Measurements from ENCODE around the gene OXA1L. TPM values are rescaled to one million over a fixed set of nuclear protein-coding genes. Genes with fewer than 3 reads are reported as not detected.
"Not testable (repeated sequence)": the region's sequence is repeated elsewhere in the genome, so short reads cannot be mapped to it uniquely, and the experiment has no call there.

OXA1L gene
- total RNA-seq, 1 donor, result 55.0 TPM

DNA sequence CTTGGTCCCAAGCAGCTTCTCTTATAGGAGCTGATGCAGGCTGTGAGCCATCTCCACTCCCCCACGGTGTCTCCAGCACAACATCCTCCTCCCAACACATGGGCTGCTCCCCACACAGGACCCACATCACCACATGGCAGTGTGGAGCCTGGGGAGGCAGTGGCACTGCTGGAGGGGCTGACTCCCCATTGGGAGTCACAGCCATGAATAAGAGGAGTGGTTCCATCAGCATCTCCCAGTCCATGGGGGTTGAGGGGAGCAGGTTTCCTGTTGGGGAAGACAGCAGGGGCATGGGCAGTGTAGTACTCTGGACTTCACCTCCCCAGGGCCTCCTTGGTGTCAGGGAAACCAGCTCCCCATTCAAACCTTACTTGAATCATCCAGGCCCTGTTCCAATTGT is 40.5 kb upstream of the OXA1L start:
- Histone ChIP-seq H3K4me3 (ENCODE audit: insufficient read depth, low read length) (no peak overlapping the region), H3K79me2 (ENCODE audit: insufficient read depth, low read length) (no peaks in the 10 kb centered on the region), H3K4me2 (ENCODE audit: insufficient read depth, low read length) (no peak overlapping the region), H3K9me3 (ENCODE audit: low read depth, low read length) (no peaks in the 10 kb centered on the region), H3K36me3 (ENCODE audit: insufficient read depth, low read length) (no peaks in the 10 kb centered on the region), H2AFZ (ENCODE audit: low read length) (no peak overlapping the region), H3K27me3 (ENCODE audit: insufficient read depth, low read length) (no peaks in the 10 kb centered on the region), H3K27ac (ENCODE audit: low read depth, low read length) (no peak overlapping the region), H3K4me1 (ENCODE audit: insufficient read depth, low read length) (no peaks in the 10 kb centered on the region), H4K20me1 (ENCODE audit: insufficient read depth, low read length) (no peaks in the 10 kb centered on the region)
- no peak for DNase-seq (ENCODE audit: insufficient read length, low spot score, missing footprints)
- TF ChIP-seq, protein P1, sequence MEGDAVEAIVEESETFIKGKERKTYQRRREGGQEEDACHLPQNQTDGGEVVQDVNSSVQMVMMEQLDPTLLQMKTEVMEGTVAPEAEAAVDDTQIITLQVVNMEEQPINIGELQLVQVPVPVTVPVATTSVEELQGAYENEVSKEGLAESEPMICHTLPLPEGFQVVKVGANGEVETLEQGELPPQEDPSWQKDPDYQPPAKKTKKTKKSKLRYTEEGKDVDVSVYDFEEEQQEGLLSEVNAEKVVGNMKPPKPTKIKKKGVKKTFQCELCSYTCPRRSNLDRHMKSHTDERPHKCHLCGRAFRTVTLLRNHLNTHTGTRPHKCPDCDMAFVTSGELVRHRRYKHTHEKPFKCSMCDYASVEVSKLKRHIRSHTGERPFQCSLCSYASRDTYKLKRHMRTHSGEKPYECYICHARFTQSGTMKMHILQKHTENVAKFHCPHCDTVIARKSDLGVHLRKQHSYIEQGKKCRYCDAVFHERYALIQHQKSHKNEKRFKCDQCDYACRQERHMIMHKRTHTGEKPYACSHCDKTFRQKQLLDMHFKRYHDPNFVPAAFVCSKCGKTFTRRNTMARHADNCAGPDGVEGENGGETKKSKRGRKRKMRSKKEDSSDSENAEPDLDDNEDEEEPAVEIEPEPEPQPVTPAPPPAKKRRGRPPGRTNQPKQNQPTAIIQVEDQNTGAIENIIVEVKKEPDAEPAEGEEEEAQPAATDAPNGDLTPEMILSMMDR (IDR thresholded peaks at IDR 0.05; ENCODE audit: extremely low read depth, low read depth, low read length), result no peak

DNA sequence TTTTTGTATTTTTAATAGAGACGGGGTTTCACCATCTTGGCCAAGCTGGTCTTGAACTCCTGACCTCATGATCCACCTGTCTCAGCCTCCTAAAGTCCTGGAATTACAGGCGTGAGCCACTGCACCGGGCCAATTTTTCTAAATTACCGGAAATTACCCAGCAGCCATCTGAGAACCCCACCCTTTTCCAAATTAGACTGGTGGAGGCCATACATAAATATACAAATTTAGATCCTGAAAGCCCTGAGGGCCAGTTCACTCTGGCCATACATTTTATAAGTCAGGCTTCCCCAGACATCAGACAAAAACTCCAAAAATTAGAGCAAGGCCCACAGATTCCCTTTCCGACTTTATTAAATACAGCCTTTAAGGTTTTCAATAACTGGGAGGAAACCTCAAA is 34.4 kb upstream of the OXA1L start:
- H3K27ac ChIP-seq (ENCODE audit: low read depth, low read length); H3K4me2 ChIP-seq (ENCODE audit: insufficient read depth, low read length); H3K79me2 ChIP-seq (ENCODE audit: insufficient read depth, low read length); H4K20me1 ChIP-seq (ENCODE audit: insufficient read depth, low read length); H3K4me3 ChIP-seq (ENCODE audit: insufficient read depth, low read length); DNase-seq (ENCODE audit: insufficient read length, low spot score, missing footprints); H2AFZ ChIP-seq (ENCODE audit: low read length); H3K4me1 ChIP-seq (ENCODE audit: insufficient read depth, low read length); H3K36me3 ChIP-seq (ENCODE audit: insufficient read depth, low read length); H3K27me3 ChIP-seq (ENCODE audit: insufficient read depth, low read length); H3K9me3 ChIP-seq (ENCODE audit: low read depth, low read length): not testable (repeated sequence)

DNA sequence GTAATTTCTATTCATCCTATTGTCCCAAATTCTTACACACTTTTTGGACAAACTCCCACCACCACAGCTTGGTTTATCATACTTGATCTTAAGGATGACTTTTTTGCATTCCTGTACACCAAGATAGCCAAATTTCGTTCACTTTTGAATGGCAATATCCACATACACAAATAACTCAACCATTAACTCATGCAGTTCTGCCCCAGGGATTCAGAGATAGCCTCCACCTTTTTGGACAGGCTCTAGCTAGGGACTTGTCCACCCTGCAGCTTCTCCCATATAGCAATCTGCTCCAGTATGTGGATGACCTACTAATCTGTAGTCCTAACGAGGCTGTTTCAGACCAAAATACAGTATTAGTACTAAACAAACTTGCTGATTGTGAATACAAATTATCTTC is 32.7 kb upstream of the OXA1L start:
- Histone ChIP-seq H3K4me3 (ENCODE audit: insufficient read depth, low read length) (no peak overlapping the region), H3K36me3 (ENCODE audit: insufficient read depth, low read length) (no peaks in the 10 kb centered on the region), H3K79me2 (ENCODE audit: insufficient read depth, low read length) (no peaks in the 10 kb centered on the region), H3K4me2 (ENCODE audit: insufficient read depth, low read length) (no peak overlapping the region), H3K9me3 (ENCODE audit: low read depth, low read length) (no peaks in the 10 kb centered on the region), H2AFZ (ENCODE audit: low read length) (no peak overlapping the region), H4K20me1 (ENCODE audit: insufficient read depth, low read length) (no peaks in the 10 kb centered on the region), H3K27ac (ENCODE audit: low read depth, low read length) (no peak overlapping the region), H3K27me3 (ENCODE audit: insufficient read depth, low read length) (no peaks in the 10 kb centered on the region), H3K4me1 (ENCODE audit: insufficient read depth, low read length) (no peaks in the 10 kb centered on the region)
- TF ChIP-seq, protein P1 (IDR thresholded peaks at IDR 0.05; ENCODE audit: extremely low read depth, low read depth, low read length), result no peak
- DNase-seq (ENCODE audit: insufficient read length, low spot score, missing footprints), result no peak

DNA sequence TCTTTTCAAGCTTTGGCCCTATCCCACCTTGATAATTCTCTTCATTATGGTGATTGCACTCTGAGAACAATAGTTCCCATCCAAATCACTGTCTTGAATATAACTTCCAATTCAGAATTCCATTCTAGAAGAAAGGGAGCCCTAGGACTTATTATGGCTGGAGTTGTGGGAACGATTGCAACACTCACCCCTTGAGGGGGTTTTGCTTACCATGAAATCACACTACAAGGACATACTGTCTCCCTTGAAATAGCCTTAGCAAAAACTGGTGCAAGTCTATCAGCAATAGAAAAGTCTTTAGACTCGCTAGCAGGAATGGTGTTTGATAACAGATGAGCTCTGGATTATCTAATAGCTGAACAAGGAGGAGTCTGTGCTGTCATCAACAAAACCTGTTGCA is 31.4 kb upstream of the OXA1L start:
- H3K4me3 ChIP-seq (ENCODE audit: insufficient read depth, low read length), result no peak overlapping the region
- TF ChIP-seq, protein P1 (IDR thresholded peaks at IDR 0.05; ENCODE audit: extremely low read depth, low read depth, low read length), result no peak
- no peak overlapping the region for H3K27ac ChIP-seq (ENCODE audit: low read depth, low read length)
- no peak overlapping the region for H3K4me2 ChIP-seq (ENCODE audit: insufficient read depth, low read length)
- H3K27me3 ChIP-seq (ENCODE audit: insufficient read depth, low read length), result no peaks in the 10 kb centered on the region
- no peaks in the 10 kb centered on the region for H3K36me3 ChIP-seq (ENCODE audit: insufficient read depth, low read length)
- no peaks in the 10 kb centered on the region for H3K79me2 ChIP-seq (ENCODE audit: insufficient read depth, low read length)
- no peak for DNase-seq (ENCODE audit: insufficient read length, low spot score, missing footprints)
- H3K9me3 ChIP-seq (ENCODE audit: low read depth, low read length), result no peaks in the 10 kb centered on the region
- H4K20me1 ChIP-seq (ENCODE audit: insufficient read depth, low read length), result no peaks in the 10 kb centered on the region
- no peak overlapping the region for H2AFZ ChIP-seq (ENCODE audit: low read length)
- H3K4me1 ChIP-seq (ENCODE audit: insufficient read depth, low read length), result no peaks in the 10 kb centered on the region

DNA sequence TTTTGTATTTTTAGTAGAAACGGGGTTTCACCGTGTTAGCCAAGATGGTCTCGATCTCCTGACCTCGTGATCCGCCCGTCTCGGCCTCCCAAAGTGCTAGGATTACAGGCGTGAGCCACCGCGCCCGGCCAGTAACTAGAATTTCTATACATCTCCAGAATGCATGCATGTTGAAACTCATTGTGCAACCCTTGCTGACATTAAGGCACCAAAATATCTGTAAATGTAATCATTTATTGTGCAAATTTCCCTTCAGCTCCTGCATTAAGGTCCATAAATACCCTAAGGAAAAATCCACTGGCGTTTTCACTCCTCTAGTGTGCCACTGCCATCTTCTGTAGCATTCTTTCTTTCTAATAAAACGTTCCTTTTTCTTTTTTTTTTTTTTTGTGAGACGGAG is 30.1 kb upstream of the OXA1L start:
- DNase-seq (ENCODE audit: insufficient read length, low spot score, missing footprints); H4K20me1 ChIP-seq (ENCODE audit: insufficient read depth, low read length); H3K9me3 ChIP-seq (ENCODE audit: low read depth, low read length); H2AFZ ChIP-seq (ENCODE audit: low read length); H3K4me2 ChIP-seq (ENCODE audit: insufficient read depth, low read length); H3K79me2 ChIP-seq (ENCODE audit: insufficient read depth, low read length); H3K4me1 ChIP-seq (ENCODE audit: insufficient read depth, low read length); H3K36me3 ChIP-seq (ENCODE audit: insufficient read depth, low read length); H3K27me3 ChIP-seq (ENCODE audit: insufficient read depth, low read length); H3K4me3 ChIP-seq (ENCODE audit: insufficient read depth, low read length); H3K27ac ChIP-seq (ENCODE audit: low read depth, low read length): not testable (repeated sequence)
